WTC11 (cell line): ENCODE results near the gene AMBP. TPM values are rescaled to one million over a fixed set of nuclear protein-coding genes. Genes with fewer than 3 reads are reported as not detected.

Experiments
- ATAC-seq: fragments of 200-7000 bp; cut with Tn5 transposase; 2 replicates; pipeline ENCODE4 v1.10.0; 2021; ENCODE audit warnings: mild to moderate bottlenecking, moderate library complexity
- CTCF ChIA-PET: fragments of 300-600 bp; sonication (Branson Sonifier 250); formaldehyde crosslinking; loops from one replicate; lab custom pipeline; 2021; ENCODE audit warnings: antibody characterized with exemption; lab: Charles Lee
- POLR2A ChIA-PET: fragments of 350-600 bp; sonication (Branson Sonifier 250); formaldehyde crosslinking; loops from one replicate; lab custom pipeline; 2021; ENCODE audit warnings: antibody characterized with exemption; lab: Charles Lee
- DNase-seq: peaks from one replicate; pipeline ENCODE4 v3.0.0; 2021; ENCODE audit warnings: low spot score
- H3K27ac Mint-ChIP-seq: 2 replicates; pipeline ENCODE4 v1.8.0; 2021; ENCODE audit warnings: mixed read lengths
- H3K27me3 Mint-ChIP-seq: 2 replicates; pipeline ENCODE4 v1.8.0; 2021; ENCODE audit warnings: low read depth, mild to moderate bottlenecking, moderate library complexity, mixed read lengths
- H3K36me3 Mint-ChIP-seq: 2 replicates; pipeline ENCODE4 v1.8.0; 2021; ENCODE audit warnings: mixed read lengths
- H3K4me1 Mint-ChIP-seq: 2 replicates; pipeline ENCODE4 v1.8.0; 2022; ENCODE audit warnings: mixed read lengths
- H3K4me3 Mint-ChIP-seq: 2 replicates; pipeline ENCODE4 v1.8.0; 2021; ENCODE audit warnings: mild to moderate bottlenecking, moderate library complexity, mixed read lengths
- H3K9me3 Mint-ChIP-seq: 2 replicates; pipeline ENCODE4 v1.8.0; 2021; ENCODE audit warnings: mixed read lengths
- ATF1 ChIP-seq: sonication (generic); formaldehyde crosslinking; IDR thresholded peaks from 2 replicates; pipeline ENCODE4 v1.8.1; 2023; ENCODE audit warnings: mild to moderate bottlenecking, moderate library complexity, missing genetic modification reagents
- CBFB ChIP-seq: sonication (generic); formaldehyde crosslinking; IDR thresholded peaks from 2 replicates; pipeline ENCODE4 v1.8.1; 2022; ENCODE audit warnings: mild to moderate bottlenecking, low read depth, missing genetic modification reagents
- CREM ChIP-seq: sonication (generic); formaldehyde crosslinking; IDR thresholded peaks from 2 replicates; pipeline ENCODE4 v1.8.1; 2022; ENCODE audit warnings: mild to moderate bottlenecking, missing genetic modification reagents, moderate library complexity
- ERG ChIP-seq: fragments of 250-450 bp; sonication (Bioruptor Pico); IDR thresholded peaks from 2 replicates; pipeline ENCODE4 v1.8.0; 2021; ENCODE audit warnings: mild to moderate bottlenecking
- ETV6 ChIP-seq: sonication (generic); formaldehyde crosslinking; IDR thresholded peaks from 2 replicates; pipeline ENCODE4 v1.8.1; 2022; ENCODE audit warnings: mild to moderate bottlenecking, missing genetic modification reagents
- FOXJ3 ChIP-seq: sonication (generic); formaldehyde crosslinking; IDR thresholded peaks from 2 replicates; pipeline ENCODE4 v1.9.0; 2021; ENCODE audit warnings: missing genetic modification reagents, mild to moderate bottlenecking, borderline replicate concordance
- FOXP4 ChIP-seq: sonication (generic); formaldehyde crosslinking; IDR thresholded peaks from 2 replicates; pipeline ENCODE4 v1.8.0; 2022; ENCODE audit warnings: mild to moderate bottlenecking, missing genetic modification reagents
- GTF2I ChIP-seq: fragments of 250-450 bp; sonication (Bioruptor Pico); conservative IDR thresholded peaks from 2 replicates; pipeline ENCODE4 v1.4.0; 2021; ENCODE audit warnings: mild to moderate bottlenecking
- JUN ChIP-seq: sonication (generic); formaldehyde crosslinking; IDR thresholded peaks from 2 replicates; pipeline ENCODE4 v1.8.0; 2023; ENCODE audit warnings: mild to moderate bottlenecking, missing genetic modification reagents
- NFATC4 ChIP-seq: fragments of 250-450 bp; sonication (Bioruptor Pico); IDR thresholded peaks from 2 replicates; pipeline ENCODE4 v1.9.0; 2021; ENCODE audit warnings: mild to moderate bottlenecking
- NFYB ChIP-seq: sonication (generic); formaldehyde crosslinking; conservative IDR thresholded peaks from 2 replicates; pipeline ENCODE4 v1.8.0; 2022; ENCODE audit warnings: low read depth, missing genetic modification reagents
- RELA ChIP-seq: sonication (generic); formaldehyde crosslinking; IDR thresholded peaks from 2 replicates; pipeline ENCODE4 v1.8.1; 2022; ENCODE audit warnings: missing genetic modification reagents, mild to moderate bottlenecking, borderline replicate concordance
- SMAD4 ChIP-seq: sonication (generic); formaldehyde crosslinking; IDR thresholded peaks from 2 replicates; pipeline ENCODE4 v1.8.0; 2022; ENCODE audit warnings: mild to moderate bottlenecking, missing genetic modification reagents
- SP1 ChIP-seq: sonication (generic); formaldehyde crosslinking; conservative IDR thresholded peaks from 2 replicates; pipeline ENCODE4 v1.8.1; 2022; ENCODE audit warnings: missing genetic modification reagents
- TEAD1 ChIP-seq: sonication (generic); formaldehyde crosslinking; IDR thresholded peaks from 2 replicates; pipeline ENCODE4 v1.8.0; 2022; ENCODE audit warnings: mild to moderate bottlenecking, missing genetic modification reagents
- TP53 ChIP-seq: sonication (generic); formaldehyde crosslinking; IDR thresholded peaks from 2 replicates; pipeline ENCODE4 v1.8.1; 2023; ENCODE audit warnings: mild to moderate bottlenecking, missing genetic modification reagents
- ZNF219 ChIP-seq: sonication (generic); formaldehyde crosslinking; IDR thresholded peaks from 2 replicates; pipeline ENCODE4 v1.8.0; 2023; ENCODE audit warnings: missing genetic modification reagents, mild to moderate bottlenecking, borderline replicate concordance
- ZNF317 ChIP-seq: sonication (generic); formaldehyde crosslinking; IDR thresholded peaks from 2 replicates; pipeline ENCODE4 v1.8.1; 2023; ENCODE audit warnings: low read depth, mild to moderate bottlenecking, moderate library complexity, missing genetic modification reagents, borderline replicate concordance
- ZNF512 ChIP-seq: sonication (generic); formaldehyde crosslinking; IDR thresholded peaks from 2 replicates; pipeline ENCODE4 v1.8.1; 2022; ENCODE audit warnings: missing genetic modification reagents, borderline replicate concordance
- ZSCAN18 ChIP-seq: fragments of 250-450 bp; sonication (Bioruptor Pico); IDR thresholded peaks from 2 replicates; pipeline ENCODE4 v2.1.2; 2022; ENCODE audit warnings: mild to moderate bottlenecking, moderate library complexity
- total RNA-seq: library from RNA; stranded (reverse); gene quantifications from 3 replicates; pipeline ENCODE4 v1.2.3, GENCODE V29; 2021
- TF ChIP-seq, protein P1 (sequence below): sonication (generic); formaldehyde crosslinking; IDR thresholded peaks from 2 replicates; pipeline ENCODE4 v1.8.1; 2023; ENCODE audit warnings: mild to moderate bottlenecking, missing genetic modification reagents, moderate library complexity
- TF ChIP-seq, protein P2 (sequence below): fragments of 200-600 bp; IDR thresholded peaks from 2 replicates; pipeline ENCODE4 v1.8.0; 2022; ENCODE audit warnings: antibody characterized with exemption
- TF ChIP-seq, protein P3 (sequence below): sonication (generic); formaldehyde crosslinking; IDR thresholded peaks from 2 replicates; pipeline ENCODE4 v1.8.1; 2023; ENCODE audit warnings: mild to moderate bottlenecking, missing genetic modification reagents, moderate library complexity
- TF ChIP-seq, protein P4 (sequence below): sonication (generic); formaldehyde crosslinking; IDR thresholded peaks from 2 replicates; pipeline ENCODE4 v1.8.1; 2023; ENCODE audit warnings: mild to moderate bottlenecking, missing genetic modification reagents

The AMBP gene
- total RNA-seq, 1 experiment from 2014 or later: 3.3 TPM

DNA sequence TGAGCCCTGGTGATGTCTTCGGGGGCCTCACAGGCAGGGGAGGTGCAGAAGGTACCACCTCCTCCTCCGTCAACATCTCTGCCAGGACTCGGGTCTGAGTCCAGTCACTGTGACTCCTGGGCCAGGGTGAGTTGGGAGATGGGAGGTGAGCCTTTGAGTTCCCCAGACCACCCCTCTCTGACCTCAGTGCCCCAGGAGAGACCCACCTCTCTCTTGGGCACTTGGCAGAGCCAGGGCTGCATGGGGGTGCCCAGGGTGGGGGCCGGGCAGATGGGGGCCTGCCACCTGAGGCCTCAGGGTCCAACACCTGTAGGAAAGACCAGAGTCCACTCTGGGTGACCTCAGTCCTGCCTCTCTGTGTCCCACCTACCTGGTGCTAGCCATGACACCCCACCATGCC lies 14.2 kb upstream of the AMBP start:
- DNase-seq (no peak), ATAC-seq (no peak)
- Mint-ChIP-seq H3K27me3 (peaks cover 31% of the 10 kb centered on the region), H3K27ac (no peak overlapping the region), H3K36me3 (no peaks in the 10 kb centered on the region), H3K4me3 (no peak overlapping the region), H3K4me1 (0 out of 2 replicates have a peak, but pooled peaks cover under 1% of the 10 kb centered on the region), H3K9me3 (no peaks in the 10 kb centered on the region)
- CTCF ChIA-PET: interaction anchor here (1.3 to 1.8 kb wide), 2 partner anchors 10 to 199 kb away, joined by 8 read pairs; no protein-coding TSS in a partner anchor
- TF ChIP-seq NFYB: no peak
- TF ChIP-seq RELA: no peak
- TF ChIP-seq CBFB: no peak
- TF ChIP-seq, protein P1, sequence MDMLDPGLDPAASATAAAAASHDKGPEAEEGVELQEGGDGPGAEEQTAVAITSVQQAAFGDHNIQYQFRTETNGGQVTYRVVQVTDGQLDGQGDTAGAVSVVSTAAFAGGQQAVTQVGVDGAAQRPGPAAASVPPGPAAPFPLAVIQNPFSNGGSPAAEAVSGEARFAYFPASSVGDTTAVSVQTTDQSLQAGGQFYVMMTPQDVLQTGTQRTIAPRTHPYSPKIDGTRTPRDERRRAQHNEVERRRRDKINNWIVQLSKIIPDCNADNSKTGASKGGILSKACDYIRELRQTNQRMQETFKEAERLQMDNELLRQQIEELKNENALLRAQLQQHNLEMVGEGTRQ (CRISPR knock-in tag): no peak
- no peak for TF ChIP-seq CREM
- TF ChIP-seq SMAD4 (CRISPR knock-in tag): no peak
- TF ChIP-seq TP53 (CRISPR knock-in tag): no peak
- TF ChIP-seq ATF1: no peak
- TF ChIP-seq ZNF219 (CRISPR knock-in tag): no peak
- no peak for TF ChIP-seq ERG
- no peak for TF ChIP-seq SP1
- TF ChIP-seq ZNF512: no peak
- TF ChIP-seq, protein P2, sequence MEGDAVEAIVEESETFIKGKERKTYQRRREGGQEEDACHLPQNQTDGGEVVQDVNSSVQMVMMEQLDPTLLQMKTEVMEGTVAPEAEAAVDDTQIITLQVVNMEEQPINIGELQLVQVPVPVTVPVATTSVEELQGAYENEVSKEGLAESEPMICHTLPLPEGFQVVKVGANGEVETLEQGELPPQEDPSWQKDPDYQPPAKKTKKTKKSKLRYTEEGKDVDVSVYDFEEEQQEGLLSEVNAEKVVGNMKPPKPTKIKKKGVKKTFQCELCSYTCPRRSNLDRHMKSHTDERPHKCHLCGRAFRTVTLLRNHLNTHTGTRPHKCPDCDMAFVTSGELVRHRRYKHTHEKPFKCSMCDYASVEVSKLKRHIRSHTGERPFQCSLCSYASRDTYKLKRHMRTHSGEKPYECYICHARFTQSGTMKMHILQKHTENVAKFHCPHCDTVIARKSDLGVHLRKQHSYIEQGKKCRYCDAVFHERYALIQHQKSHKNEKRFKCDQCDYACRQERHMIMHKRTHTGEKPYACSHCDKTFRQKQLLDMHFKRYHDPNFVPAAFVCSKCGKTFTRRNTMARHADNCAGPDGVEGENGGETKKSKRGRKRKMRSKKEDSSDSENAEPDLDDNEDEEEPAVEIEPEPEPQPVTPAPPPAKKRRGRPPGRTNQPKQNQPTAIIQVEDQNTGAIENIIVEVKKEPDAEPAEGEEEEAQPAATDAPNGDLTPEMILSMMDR: no peak
- no peak for TF ChIP-seq ZSCAN18 (CRISPR knock-in tag)
- TF ChIP-seq GTF2I: no peak
- TF ChIP-seq TEAD1 (CRISPR knock-in tag): no peak
- TF ChIP-seq, protein P3, sequence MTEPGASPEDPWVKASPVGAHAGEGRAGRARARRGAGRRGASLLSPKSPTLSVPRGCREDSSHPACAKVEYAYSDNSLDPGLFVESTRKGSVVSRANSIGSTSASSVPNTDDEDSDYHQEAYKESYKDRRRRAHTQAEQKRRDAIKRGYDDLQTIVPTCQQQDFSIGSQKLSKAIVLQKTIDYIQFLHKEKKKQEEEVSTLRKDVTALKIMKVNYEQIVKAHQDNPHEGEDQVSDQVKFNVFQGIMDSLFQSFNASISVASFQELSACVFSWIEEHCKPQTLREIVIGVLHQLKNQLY: no peak
- POLR2A ChIA-PET: interaction anchor here (0.5 kb wide), 1 partner anchor 315 kb away, joined by 3 read pairs; no protein-coding TSS in a partner anchor

DNA sequence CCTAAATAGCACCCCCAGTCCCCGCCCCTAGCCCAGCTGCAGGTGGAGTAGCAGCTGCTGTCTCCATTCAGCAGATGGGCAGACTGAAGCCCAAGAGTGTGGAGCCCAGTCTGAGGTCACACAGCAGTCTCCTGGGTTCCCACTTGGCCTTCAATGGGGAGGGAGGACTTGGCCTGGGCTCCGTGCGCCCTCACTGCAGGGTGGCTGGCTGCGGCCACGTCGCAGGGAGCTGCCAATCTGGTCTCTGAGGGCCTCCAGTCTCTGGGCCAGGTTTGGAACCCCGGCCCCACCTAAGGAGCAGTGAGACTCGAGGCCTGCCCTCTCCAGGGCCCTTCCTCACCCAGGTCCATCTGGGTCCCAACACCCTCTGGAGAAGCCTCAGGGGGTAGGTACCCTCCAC lies 13.6 kb upstream of the AMBP start:
- H3K9me3 Mint-ChIP-seq: no peaks in the 10 kb centered on the region
- no peaks in the 10 kb centered on the region for H3K4me1 Mint-ChIP-seq
- no peak overlapping the region for H3K27ac Mint-ChIP-seq
- POLR2A ChIA-PET: no interaction called here
- H3K4me3 Mint-ChIP-seq: no peak overlapping the region
- ATAC-seq: no peak
- no peaks in the 10 kb centered on the region for H3K36me3 Mint-ChIP-seq
- no peak for DNase-seq
- peaks cover 31% of the 10 kb centered on the region for H3K27me3 Mint-ChIP-seq
- CTCF ChIA-PET: interaction anchor here (1.2 to 1.3 kb wide), 2 partner anchors 9 to 16 kb away, joined by 5 to 8 read pairs; no protein-coding TSS in a partner anchor
- TF ChIP-seq ETV6 (CRISPR knock-in tag): no peak
- TF ChIP-seq GTF2I: no peak
- TF ChIP-seq NFATC4 (CRISPR knock-in tag): no peak
- TF ChIP-seq, protein P4, sequence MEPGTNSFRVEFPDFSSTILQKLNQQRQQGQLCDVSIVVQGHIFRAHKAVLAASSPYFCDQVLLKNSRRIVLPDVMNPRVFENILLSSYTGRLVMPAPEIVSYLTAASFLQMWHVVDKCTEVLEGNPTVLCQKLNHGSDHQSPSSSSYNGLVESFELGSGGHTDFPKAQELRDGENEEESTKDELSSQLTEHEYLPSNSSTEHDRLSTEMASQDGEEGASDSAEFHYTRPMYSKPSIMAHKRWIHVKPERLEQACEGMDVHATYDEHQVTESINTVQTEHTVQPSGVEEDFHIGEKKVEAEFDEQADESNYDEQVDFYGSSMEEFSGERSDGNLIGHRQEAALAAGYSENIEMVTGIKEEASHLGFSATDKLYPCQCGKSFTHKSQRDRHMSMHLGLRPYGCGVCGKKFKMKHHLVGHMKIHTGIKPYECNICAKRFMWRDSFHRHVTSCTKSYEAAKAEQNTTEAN (CRISPR knock-in tag): no peak
- no peak for TF ChIP-seq FOXJ3
- TF ChIP-seq ZNF317 (CRISPR knock-in tag): no peak
- no peak for TF ChIP-seq ZSCAN18 (CRISPR knock-in tag)
- no peak for TF ChIP-seq JUN (CRISPR knock-in tag)
- TF ChIP-seq FOXP4 (CRISPR knock-in tag): no peak
